Mesendoderm (in vitro differentiated cells): ENCODE measurements around the gene TEAD1.
"Not testable (repeated sequence)": the region's sequence is repeated elsewhere in the genome, so short reads cannot be mapped to it uniquely, and the experiment has no call there.

ENCODE experiments used
- DNase-seq: peaks from one replicate; pipeline ENCODE4 v3.0.0; 2013
- H2AK5ac ChIP-seq: 2 replicates; pipeline ENCODE4 v1.6.1; 2013; ENCODE audit warnings: low read length, inconsistent platforms
- H2BK120ac ChIP-seq: 2 replicates; pipeline ENCODE4 v1.6.1; 2013; ENCODE audit warnings: low read depth, mild to moderate bottlenecking, low read length, moderate library complexity, mixed read lengths
- H2BK15ac ChIP-seq: replicated peaks from 2 replicates; pipeline ENCODE4 v1.6.1; 2013; ENCODE audit warnings: low read depth, mild to moderate bottlenecking, moderate library complexity
- H2BK5ac ChIP-seq: 2 replicates; pipeline ENCODE4 v1.6.1; 2013; ENCODE audit warnings: low read length, inconsistent platforms
- H3K18ac ChIP-seq: 2 replicates; pipeline ENCODE4 v1.6.1; 2013; ENCODE audit warnings: mild to moderate bottlenecking, low read length, mixed read lengths
- H3K23ac ChIP-seq: one replicate; pipeline ENCODE4 v1.6.1; 2013; ENCODE audit warnings: low read length
- H3K27ac ChIP-seq: 2 replicates; pipeline ENCODE4 v1.5.1; 2013; ENCODE audit warnings: low read depth, mild to moderate bottlenecking, inconsistent platforms, low read length, moderate library complexity
- H3K27me3 ChIP-seq: 2 replicates; pipeline ENCODE4 v1.6.1; 2013; ENCODE audit warnings: low read length, control low read depth, mild to moderate bottlenecking, inconsistent platforms; ENCODE audit not compliant: insufficient read depth, poor library complexity
- H3K36me3 ChIP-seq: 2 replicates; pipeline ENCODE4 v1.6.1; 2013; ENCODE audit warnings: low read length, inconsistent platforms; ENCODE audit not compliant: control insufficient read depth, insufficient read depth
- H3K4ac ChIP-seq: one replicate; pipeline ENCODE4 v1.6.1; 2013; ENCODE audit warnings: low read depth, mild to moderate bottlenecking, low read length, moderate library complexity
- H3K4me1 ChIP-seq: 2 replicates; pipeline ENCODE4 v1.6.1; 2013; ENCODE audit warnings: low read depth, low read length, inconsistent platforms; ENCODE audit not compliant: control insufficient read depth
- H3K4me2 ChIP-seq: 2 replicates; pipeline ENCODE4 v1.6.1; 2013; ENCODE audit warnings: low read length
- H3K4me3 ChIP-seq: 2 replicates; pipeline ENCODE4 v1.5.1; 2013; ENCODE audit warnings: mild to moderate bottlenecking, low read length
- H3K56ac ChIP-seq: one replicate; pipeline ENCODE4 v1.6.1; 2013; ENCODE audit warnings: low read length
- H3K79me1 ChIP-seq: 2 replicates; pipeline ENCODE4 v1.6.1; 2013; ENCODE audit warnings: low read length, inconsistent platforms
- H3K79me2 ChIP-seq: 2 replicates; pipeline ENCODE4 v1.6.1; 2013; ENCODE audit warnings: mild to moderate bottlenecking, low read length; ENCODE audit not compliant: control insufficient read depth, insufficient read depth
- H3K9ac ChIP-seq: 2 replicates; pipeline ENCODE4 v1.6.1; 2013; ENCODE audit warnings: low read length, inconsistent platforms
- H4K5ac ChIP-seq: one replicate; pipeline ENCODE4 v1.6.1; 2013; ENCODE audit warnings: low read length
- H4K8ac ChIP-seq: one replicate; pipeline ENCODE4 v1.6.1; 2013; ENCODE audit warnings: low read depth, mild to moderate bottlenecking, control low read depth, low read length, moderate library complexity
- WGBS: extraction: QIAGEN DNeasy Blood & Tissue Kit; methylation state at CpG from one replicate; pipeline ENCODE4 v1.1.7; 2013; ENCODE audit warnings: low lambda C conversion rate, missing lambda C conversion rate; ENCODE audit not compliant: insufficient coverage; ENCODE audit errors: extremely low coverage; 5-methylcytosine and 5-hydroxymethylcytosine counted together

Gene TEAD1

GRCh38 chr11:12871788-12872321 lies 197.6 kb downstream of the TEAD1 start:
- WGBS, result no CpG with 5 or more reads among the region's 11 CpGs
- no peak overlapping the region for H3K4me3 ChIP-seq
- H3K79me2 ChIP-seq, result peaks cover 2% of the 10 kb centered on the region
- no peak overlapping the region for H2BK5ac ChIP-seq
- no peak overlapping the region for H3K23ac ChIP-seq
- no peak overlapping the region for H2AK5ac ChIP-seq
- H3K18ac ChIP-seq, result no peak overlapping the region
- peaks cover 12% of the 10 kb centered on the region for H3K4me1 ChIP-seq
- DNase-seq, result no peak
- no peak overlapping the region for H2BK120ac ChIP-seq
- H3K4me2 ChIP-seq, result no peak overlapping the region
- no peak overlapping the region for H3K9ac ChIP-seq
- no peak overlapping the region for H4K5ac ChIP-seq
- H3K4ac ChIP-seq, result no peak overlapping the region
- no peak overlapping the region for H4K8ac ChIP-seq
- H3K27me3 ChIP-seq, result no peaks in the 10 kb centered on the region
- no peak overlapping the region for H3K56ac ChIP-seq
- peaks cover 23% of the 10 kb centered on the region for H3K79me1 ChIP-seq
- no peak overlapping the region for H2BK15ac ChIP-seq
- H3K36me3 ChIP-seq, result no peaks in the 10 kb centered on the region
- H3K27ac ChIP-seq, result no peak overlapping the region

- Histone ChIP-seq H3K56ac (no peak overlapping the region), H4K8ac (no peak overlapping the region), H3K4ac (no peak overlapping the region), H3K27me3 (no peaks in the 10 kb centered on the region), H3K79me2 (peaks cover 5% of the 10 kb centered on the region), H3K79me1 (peaks cover 26% of the 10 kb centered on the region), H2BK5ac (no peak overlapping the region), H3K23ac (peak overlapping the region; percentile 10), H3K4me3 (no peak overlapping the region), H3K27ac (no peak overlapping the region), H2AK5ac (no peak overlapping the region), H3K9ac (no peak overlapping the region), H4K5ac (no peak overlapping the region), H3K4me1 (peaks cover 8% of the 10 kb centered on the region), H3K36me3 (peaks cover 10% of the 10 kb centered on the region), H2BK15ac (no peak overlapping the region), H3K18ac (no peak overlapping the region), H3K4me2 (no peak overlapping the region), H2BK120ac (no peak overlapping the region)
- whole genome bisulfite sequencing, result no CpG with 5 or more reads among the region's 5 CpGs
- no peak for DNase-seq
Measured at GRCh38 chr11:12876340-12876739, 202.1 kb downstream of the TEAD1 start.

DNA sequence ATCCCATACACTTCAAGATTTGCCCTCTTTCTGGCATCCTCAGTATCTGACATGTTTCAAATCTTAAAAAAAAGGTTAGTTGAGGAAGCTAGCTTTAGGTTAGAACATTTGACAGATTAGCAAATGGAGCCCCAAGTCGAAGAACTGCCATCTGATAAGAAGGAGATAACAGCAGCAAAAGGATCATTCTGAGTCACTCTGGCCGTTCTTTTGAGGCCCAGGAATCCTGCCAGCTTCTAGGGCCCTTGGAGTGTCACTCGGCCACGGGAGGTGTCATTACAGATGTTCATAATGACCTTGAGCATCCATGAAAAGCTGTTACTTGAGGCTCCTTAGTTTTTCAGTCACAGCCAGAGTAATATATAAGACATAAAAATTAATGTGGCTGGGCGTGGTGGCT lies 202.8 kb downstream of the TEAD1 start:
- H3K56ac ChIP-seq, result no peak overlapping the region
- no peak overlapping the region for H3K27ac ChIP-seq
- H3K27me3 ChIP-seq, result no peaks in the 10 kb centered on the region
- H3K4me3 ChIP-seq, result no peak overlapping the region
- peaks cover 24% of the 10 kb centered on the region for H3K79me1 ChIP-seq
- no peak overlapping the region for H3K4me2 ChIP-seq
- H3K36me3 ChIP-seq, result peaks cover 10% of the 10 kb centered on the region
- H2BK120ac ChIP-seq, result no peak overlapping the region
- no peak overlapping the region for H3K4ac ChIP-seq
- H3K18ac ChIP-seq, result no peak overlapping the region
- no peak overlapping the region for H2BK5ac ChIP-seq
- peaks cover 5% of the 10 kb centered on the region for H3K79me2 ChIP-seq
- peak; percentile 81 for DNase-seq
- no peak overlapping the region for H3K9ac ChIP-seq
- no peak overlapping the region for H4K8ac ChIP-seq
- no peak overlapping the region for H3K23ac ChIP-seq
- no CpG with 5 or more reads among the region's 5 CpGs for WGBS
- H4K5ac ChIP-seq, result no peak overlapping the region
- peaks cover 8% of the 10 kb centered on the region for H3K4me1 ChIP-seq
- no peak overlapping the region for H2AK5ac ChIP-seq
- no peak overlapping the region for H2BK15ac ChIP-seq

DNA sequence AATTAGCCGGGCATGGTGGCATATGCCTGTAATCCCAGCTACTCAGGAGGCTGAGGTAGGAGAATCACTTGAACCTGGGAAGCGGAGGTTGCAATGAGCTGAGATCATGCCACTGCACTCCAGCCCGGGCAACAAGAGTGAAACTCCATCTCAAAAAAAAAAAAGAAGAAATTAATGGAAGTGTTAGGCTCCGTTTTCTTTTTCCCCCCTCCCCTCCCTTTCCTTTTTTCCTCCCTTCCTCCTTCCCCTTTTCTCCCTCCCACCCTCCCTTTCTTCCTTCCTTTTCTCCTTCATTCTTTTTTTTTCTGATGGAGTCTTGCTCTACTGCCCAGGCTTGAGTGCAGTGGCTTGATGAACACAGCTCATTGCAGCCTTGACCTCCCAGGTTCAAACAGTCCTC lies 203.3 kb downstream of the TEAD1 start:
- Histone ChIP-seq H3K36me3 (peaks cover 10% of the 10 kb centered on the region), H3K79me1 (peaks cover 24% of the 10 kb centered on the region)
- not testable (repeated sequence) for H4K5ac ChIP-seq, H3K18ac ChIP-seq, H3K4ac ChIP-seq, H3K27ac ChIP-seq, H3K4me3 ChIP-seq, H2AK5ac ChIP-seq, H2BK15ac ChIP-seq, H3K9ac ChIP-seq, H4K8ac ChIP-seq, H3K4me2 ChIP-seq, H3K27me3 ChIP-seq, H3K23ac ChIP-seq, DNase-seq, H3K4me1 ChIP-seq, H2BK120ac ChIP-seq, H3K56ac ChIP-seq, H2BK5ac ChIP-seq, H3K79me2 ChIP-seq
- WGBS, result no CpG with 5 or more reads among the region's 4 CpGs

DNA sequence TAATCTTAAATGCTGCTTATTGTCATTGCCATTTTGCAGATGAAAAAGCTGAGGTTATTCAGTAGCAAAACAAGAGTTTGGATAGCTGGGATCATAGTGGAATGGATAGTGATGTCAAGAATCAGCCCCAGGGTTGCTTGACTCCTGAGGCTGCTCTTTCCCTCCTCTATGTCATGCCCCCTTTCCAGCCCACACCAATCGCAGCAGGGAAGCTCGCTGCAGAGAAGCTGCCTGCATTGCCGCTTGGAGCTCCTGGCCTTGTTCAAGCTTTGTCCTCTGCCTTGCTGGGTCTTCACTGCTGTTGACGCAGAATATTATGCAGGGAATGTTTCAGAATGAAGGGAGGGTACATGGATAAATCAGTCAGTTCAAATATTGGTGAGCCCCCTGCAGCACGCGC lies 206.1 kb downstream of the TEAD1 start:
- H3K27ac ChIP-seq, result no peak overlapping the region
- no peaks in the 10 kb centered on the region for H3K27me3 ChIP-seq
- no peak overlapping the region for H3K4me2 ChIP-seq
- H3K9ac ChIP-seq, result no peak overlapping the region
- no peak overlapping the region for H3K23ac ChIP-seq
- no peak overlapping the region for H3K4me3 ChIP-seq
- no peak overlapping the region for H2BK15ac ChIP-seq
- no peak overlapping the region for H3K4ac ChIP-seq
- no peak for DNase-seq
- no peak overlapping the region for H2BK5ac ChIP-seq
- WGBS, result no CpG with 5 or more reads among the region's 6 CpGs
- H2BK120ac ChIP-seq, result no peak overlapping the region
- H3K79me2 ChIP-seq, result peaks cover 5% of the 10 kb centered on the region
- peaks cover 25% of the 10 kb centered on the region for H3K79me1 ChIP-seq
- H3K36me3 ChIP-seq, result peaks cover 16% of the 10 kb centered on the region
- no peak overlapping the region for H2AK5ac ChIP-seq
- no peak overlapping the region for H4K8ac ChIP-seq
- H4K5ac ChIP-seq, result no peak overlapping the region
- H3K4me1 ChIP-seq, result peaks cover 9% of the 10 kb centered on the region
- H3K18ac ChIP-seq, result no peak overlapping the region
- H3K56ac ChIP-seq, result no peak overlapping the region

DNA sequence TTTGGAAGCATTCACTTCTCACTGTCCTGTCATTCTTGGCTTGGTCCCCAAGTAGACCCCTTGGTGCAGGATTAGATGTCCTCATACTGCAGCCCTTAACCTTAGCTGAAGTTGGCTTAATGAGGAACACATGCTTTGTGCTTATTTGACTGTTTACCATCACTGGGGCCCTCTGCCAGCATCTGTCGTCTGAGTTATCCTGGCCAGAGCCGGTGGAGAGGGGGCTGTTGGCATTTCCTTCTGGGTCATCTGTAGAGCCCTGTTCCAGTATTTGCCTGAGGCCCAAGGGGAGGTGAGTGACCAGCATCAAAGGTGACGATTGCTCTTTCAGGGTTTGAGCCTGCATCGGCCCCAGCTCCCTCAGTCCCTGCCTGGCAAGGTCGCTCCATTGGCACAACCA lies 208.4 kb downstream of the TEAD1 start:
- H3K4me1 ChIP-seq, result peaks cover 3% of the 10 kb centered on the region
- peaks cover 16% of the 10 kb centered on the region for H3K36me3 ChIP-seq
- H2BK120ac ChIP-seq, result no peak overlapping the region
- no peak for DNase-seq
- no peak overlapping the region for H3K27ac ChIP-seq
- no peak overlapping the region for H3K9ac ChIP-seq
- H3K79me2 ChIP-seq, result peaks cover 3% of the 10 kb centered on the region
- no peak overlapping the region for H3K56ac ChIP-seq
- no peak overlapping the region for H4K8ac ChIP-seq
- no peak overlapping the region for H2BK5ac ChIP-seq
- WGBS, result no CpG with 5 or more reads among the region's 5 CpGs
- H3K23ac ChIP-seq, result no peak overlapping the region
- no peak overlapping the region for H3K4me2 ChIP-seq
- H3K79me1 ChIP-seq, result peaks cover 20% of the 10 kb centered on the region
- no peaks in the 10 kb centered on the region for H3K27me3 ChIP-seq
- no peak overlapping the region for H3K4ac ChIP-seq
- H3K4me3 ChIP-seq, result no peak overlapping the region
- no peak overlapping the region for H4K5ac ChIP-seq
- no peak overlapping the region for H2AK5ac ChIP-seq
- no peak overlapping the region for H2BK15ac ChIP-seq
- no peak overlapping the region for H3K18ac ChIP-seq
